HCT116 (cell line): Measurements from ENCODE around the gene BEX2. TPM values are rescaled to one million over a fixed set of nuclear protein-coding genes. Genes with fewer than 3 reads are reported as not detected.

Experiments used
- ATAC-seq: fragments of 200-7000 bp; cut with Tn5 transposase; 2 replicates; pipeline ENCODE4 v1.9.1; 2020; ENCODE audit warnings: mild to moderate bottlenecking, moderate library complexity
- BruUV-seq: library from RNA; stranded (reverse); fragments of 400-500 nt; replicated peaks from 2 replicates; lab custom pipeline; 2021; lab: Mats Ljungman, UMichigan
- CTCF ChIA-PET: fragments of 300-600 bp; sonication (Branson Sonifier 250); formaldehyde crosslinking; loops from one replicate; lab custom pipeline; 2021; ENCODE audit warnings: antibody characterized with exemption; lab: Charles Lee
- POLR2A ChIA-PET: fragments of 300-600, 350-600 bp; sonication (Branson Sonifier 250); formaldehyde crosslinking; loops from one replicate; lab custom pipeline; 2021; ENCODE audit warnings: antibody characterized with exemption; lab: Charles Lee
- RAD21 ChIA-PET, 2 experiments: fragments of 300-600 bp; sonication (Branson Sonifier 250); formaldehyde crosslinking; loops; one replicate each; lab custom pipeline; 2023; ENCODE audit warnings: low total read pairs in 2 of 2; ENCODE audit not compliant: uncharacterized antibody in 2 of 2, unreplicated experiment in 2 of 2, low non-redundant PET in 1 of 2; lab: Charles Lee
- DNase-seq: peaks from one replicate; pipeline ENCODE4 v3.0.0-alpha.2; 2010; ENCODE audit warnings: low read depth, low spot score
- H2AFZ ChIP-seq: fragments of 200-600 bp; shearing (Covaris generic), sonication (generic); 2 replicates; pipeline ENCODE4 v1.6.1; 2017; ENCODE audit warnings: low read depth, mixed run types, mixed read lengths, antibody characterized with exemption, low read length; ENCODE audit not compliant: poor library complexity, severe bottlenecking
- H3K27ac ChIP-seq: 2 replicates; pipeline ENCODE4 v1.5.1; 2012; ENCODE audit warnings: low read depth, low read length
- H3K27me3 ChIP-seq: fragments of 200-600 bp; sonication (generic); 2 replicates; pipeline ENCODE4 v1.6.1; 2016; ENCODE audit warnings: mixed run types, low read length, mixed read lengths; ENCODE audit not compliant: insufficient read depth
- H3K36me3 ChIP-seq, 2 experiments: fragments of 200-500 bp in 1 of 2; fragments of 200-600 bp in 1 of 2; sonication (Bioruptor generic) in 1 of 2; sonication (generic) in 1 of 2; 2 replicates each; pipeline versions ENCODE4 v1.5.1 to v1.6.1; 2014 to 2016; ENCODE audit warnings: low read length in 2 of 2, inconsistent platforms in 1 of 2, mixed read lengths in 1 of 2, mixed run types in 1 of 2; ENCODE audit not compliant: insufficient read depth in 2 of 2, control insufficient read depth in 1 of 2
- H3K4me1 ChIP-seq, 2 experiments: fragments of 200-600 bp in 1 of 2; sonication (generic) in 1 of 2; 2 replicates each; pipeline versions ENCODE4 v1.5.1 to v1.6.1; 2012 to 2017; ENCODE audit warnings: low read length in 2 of 2, inconsistent platforms in 1 of 2, mild to moderate bottlenecking in 1 of 2, mixed read lengths in 1 of 2, mixed run types in 1 of 2, moderate library complexity in 1 of 2; ENCODE audit not compliant: insufficient read depth in 2 of 2, control insufficient read depth in 1 of 2
- H3K4me2 ChIP-seq: fragments of 200-600 bp; sonication (generic); 2 replicates; pipeline ENCODE4 v1.6.1; 2017; ENCODE audit warnings: mixed run types, low read length, mixed read lengths
- H3K4me3 ChIP-seq, 2 experiments: fragments of 200-600 bp in 1 of 2; sonication (generic) in 1 of 2; replicated peaks in 1 of 2; 2 replicates each; pipeline ENCODE4 v1.5.1; 2011 to 2016; ENCODE audit warnings: low read length in 2 of 2, control low read depth in 1 of 2, low read depth in 1 of 2, mild to moderate bottlenecking in 1 of 2, mixed read lengths in 1 of 2, mixed run types in 1 of 2
- H3K79me2 ChIP-seq: fragments of 200-600 bp; sonication (generic); 2 replicates; pipeline ENCODE4 v1.6.1; 2017; ENCODE audit warnings: mild to moderate bottlenecking, mixed run types, low read length, moderate library complexity, mixed read lengths; ENCODE audit not compliant: insufficient read depth
- H3K9ac ChIP-seq: fragments of 200-600 bp; sonication (generic); 2 replicates; pipeline ENCODE4 v1.6.1; 2016; ENCODE audit warnings: low read length, mixed read lengths
- H3K9me2 ChIP-seq: fragments of 200-600 bp; sonication (generic), shearing (Covaris generic); 2 replicates; pipeline ENCODE4 v1.6.1; 2017; ENCODE audit warnings: mixed run types, mild to moderate bottlenecking, moderate library complexity; ENCODE audit not compliant: insufficient read depth
- H3K9me3 ChIP-seq, 2 experiments: fragments of 200-500 bp in 1 of 2; fragments of 200-600 bp in 1 of 2; sonication (Bioruptor generic) in 1 of 2; sonication (generic) in 1 of 2; 2 replicates each; pipeline ENCODE4 v1.6.1; 2014 to 2017; ENCODE audit warnings: low read length in 2 of 2, mixed read lengths in 2 of 2, inconsistent platforms in 1 of 2, low read depth in 1 of 2, mild to moderate bottlenecking in 1 of 2, mixed run types in 1 of 2, moderate library complexity in 1 of 2; ENCODE audit not compliant: control insufficient read depth in 1 of 2, insufficient read depth in 1 of 2
- H4K20me1 ChIP-seq: fragments of 200-600 bp; sonication (generic), shearing (Covaris generic); 2 replicates; pipeline ENCODE4 v1.6.1; 2017; ENCODE audit warnings: mixed run types, mild to moderate bottlenecking, moderate library complexity; ENCODE audit not compliant: insufficient read depth
- CBX3 ChIP-seq: IDR thresholded peaks from 2 replicates; pipeline ENCODE4 v1.6.1; 2012; ENCODE audit warnings: low read depth
- EGR1 ChIP-seq: IDR thresholded peaks from 2 replicates; pipeline ENCODE4 v1.6.1; 2012; ENCODE audit warnings: low read depth
- ELF1 ChIP-seq: IDR thresholded peaks from 2 replicates; pipeline ENCODE4 v1.6.1; 2012; ENCODE audit warnings: low read depth, borderline replicate concordance
- EZH2 ChIP-seq: fragments of 200-600 bp; sonication (generic); IDR thresholded peaks from 2 replicates; pipeline ENCODE4 v1.6.1; 2017; ENCODE audit warnings: antibody characterized with exemption, mixed run types
- FOSL1 ChIP-seq: IDR thresholded peaks from 2 replicates; pipeline ENCODE4 v1.6.1; 2012; ENCODE audit warnings: low read depth
- JUND ChIP-seq: IDR thresholded peaks from 2 replicates; pipeline ENCODE4 v1.6.1; 2012
- MAX ChIP-seq: IDR thresholded peaks from 2 replicates; pipeline ENCODE4 v1.6.1; 2012
- POLR2A ChIP-seq: IDR thresholded peaks from 2 replicates; pipeline ENCODE4 v1.7.0; 2011; ENCODE audit warnings: borderline replicate concordance; ENCODE audit not compliant: insufficient read depth, insufficient read length; ENCODE audit errors: extremely low read depth
- SIN3A ChIP-seq: IDR thresholded peaks from 2 replicates; pipeline ENCODE4 v1.6.1; 2012; ENCODE audit warnings: low read depth
- SP1 ChIP-seq: IDR thresholded peaks from 2 replicates; pipeline ENCODE4 v1.6.1; 2012; ENCODE audit warnings: low read depth
- SRF ChIP-seq: IDR thresholded peaks from 2 replicates; pipeline ENCODE4 v1.6.1; 2012; ENCODE audit warnings: low read depth
- TCF7L2 ChIP-seq: IDR thresholded peaks from 2 replicates; pipeline ENCODE4 v1.7.0; 2011; ENCODE audit warnings: borderline replicate concordance, inconsistent platforms; ENCODE audit not compliant: insufficient read depth, insufficient read length; ENCODE audit errors: extremely low read depth
- ZBTB33 ChIP-seq: IDR thresholded peaks from 2 replicates; pipeline ENCODE4 v1.6.1; 2011; ENCODE audit warnings: mild to moderate bottlenecking, low read length, moderate library complexity; ENCODE audit not compliant: insufficient replicate concordance; ENCODE audit errors: extremely low read depth
- ZFX ChIP-seq: fragments of 450-650 bp; IDR thresholded peaks from 2 replicates; pipeline ENCODE4 v1.6.1; 2017
- intact Hi-C: fragments of 100-400 bp; cut with micrococcal nuclease; formaldehyde crosslinking; loops from 2 replicates; pipeline ENCODE4 v1.10.0; 2022
- total RNA-seq: library from RNA; stranded (reverse); gene quantifications from one replicate; pipeline ENCODE4 v1.2.1, GENCODE V29; 2021; ENCODE audit not compliant: unreplicated experiment
- TF ChIP-seq, protein P1 (sequence below), 3 experiments: fragments of 200-600 bp in 1 of 3; sonication (generic) in 1 of 3; IDR thresholded peaks in 2 of 3; conservative IDR thresholded peaks in 1 of 3; 2 replicates each; pipeline ENCODE4 v1.5.1; 2012 to 2017; ENCODE audit warnings: low read depth in 2 of 3, low read length in 2 of 3, antibody characterized with exemption in 1 of 3, borderline replicate concordance in 1 of 3, control low read depth in 1 of 3, mild to moderate bottlenecking in 1 of 3, mixed read lengths in 1 of 3, mixed run types in 1 of 3, moderate library complexity in 1 of 3; ENCODE audit not compliant: insufficient read depth in 1 of 3
- TF ChIP-seq, protein P2 (sequence below): IDR thresholded peaks from 2 replicates; pipeline ENCODE4 v1.6.1; 2012
- TF ChIP-seq, protein P3 (sequence below): IDR thresholded peaks from 2 replicates; pipeline ENCODE4 v1.6.1; 2012; ENCODE audit warnings: low read depth

Gene BEX2
- total RNA-seq, 1 experiment from 2014 or later: 35.7 TPM

DNA sequence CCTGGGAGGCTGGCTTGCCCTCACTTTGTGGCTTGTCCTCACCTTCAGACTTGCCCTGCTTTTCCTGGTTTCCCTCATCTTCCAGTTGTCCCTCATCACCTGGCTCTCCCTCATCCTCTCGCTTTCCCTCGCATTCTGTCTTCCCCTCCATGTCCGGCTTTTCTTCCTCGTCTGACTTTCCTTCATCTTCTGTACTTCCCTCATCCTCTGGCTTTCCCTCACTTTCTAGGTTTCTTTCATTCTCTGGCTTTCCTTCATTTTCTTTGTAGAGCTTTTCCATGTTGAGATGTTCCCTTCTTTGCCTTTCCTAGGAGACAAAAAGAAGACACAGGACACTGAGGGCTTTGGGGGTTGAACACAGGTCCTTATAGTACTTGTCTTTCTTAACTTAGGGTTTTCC, 36.5 kb downstream of the BEX2 start:
- H3K79me2 ChIP-seq: no peaks in the 10 kb centered on the region
- H3K4me2 ChIP-seq: no peak overlapping the region

More for the DNA sequence above, 36.5 kb downstream of the BEX2 start:
- no peak for DNase-seq
- Histone ChIP-seq H2AFZ (no peak overlapping the region), H4K20me1 (no peaks in the 10 kb centered on the region), H3K9me3 (no peaks in the 10 kb centered on the region), H3K36me3 (no peaks in the 10 kb centered on the region), H3K27ac (no peak overlapping the region), H3K4me3 (no peak overlapping the region), H3K27me3 (no peaks in the 10 kb centered on the region; the same call in 1 of the 2 replicates), H3K9me2 (no peaks in the 10 kb centered on the region), H3K9ac (no peak overlapping the region), H3K4me1 (no peaks in the 10 kb centered on the region)
- no peak for TF ChIP-seq ZBTB33
- no peak for TF ChIP-seq POLR2A
- TF ChIP-seq CBX3: no peak
- TF ChIP-seq MAX: no peak
- TF ChIP-seq ZFX: no peak
- no peak for TF ChIP-seq JUND
- no peak for TF ChIP-seq TCF7L2
- TF ChIP-seq EGR1: no peak
- TF ChIP-seq SRF: no peak
- TF ChIP-seq, protein P1, sequence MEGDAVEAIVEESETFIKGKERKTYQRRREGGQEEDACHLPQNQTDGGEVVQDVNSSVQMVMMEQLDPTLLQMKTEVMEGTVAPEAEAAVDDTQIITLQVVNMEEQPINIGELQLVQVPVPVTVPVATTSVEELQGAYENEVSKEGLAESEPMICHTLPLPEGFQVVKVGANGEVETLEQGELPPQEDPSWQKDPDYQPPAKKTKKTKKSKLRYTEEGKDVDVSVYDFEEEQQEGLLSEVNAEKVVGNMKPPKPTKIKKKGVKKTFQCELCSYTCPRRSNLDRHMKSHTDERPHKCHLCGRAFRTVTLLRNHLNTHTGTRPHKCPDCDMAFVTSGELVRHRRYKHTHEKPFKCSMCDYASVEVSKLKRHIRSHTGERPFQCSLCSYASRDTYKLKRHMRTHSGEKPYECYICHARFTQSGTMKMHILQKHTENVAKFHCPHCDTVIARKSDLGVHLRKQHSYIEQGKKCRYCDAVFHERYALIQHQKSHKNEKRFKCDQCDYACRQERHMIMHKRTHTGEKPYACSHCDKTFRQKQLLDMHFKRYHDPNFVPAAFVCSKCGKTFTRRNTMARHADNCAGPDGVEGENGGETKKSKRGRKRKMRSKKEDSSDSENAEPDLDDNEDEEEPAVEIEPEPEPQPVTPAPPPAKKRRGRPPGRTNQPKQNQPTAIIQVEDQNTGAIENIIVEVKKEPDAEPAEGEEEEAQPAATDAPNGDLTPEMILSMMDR (IDR thresholded peaks at IDR 0.05 in 2 of 3, conservative IDR thresholded peaks at IDR 0.05 in 1 of 3; ENCODE audit: borderline replicate concordance in 1 of 3, insufficient read depth in 1 of 3, low read depth in 2 of 3, low read length in 2 of 3): no peak
- no peak for TF ChIP-seq SIN3A
- TF ChIP-seq, protein P2, sequence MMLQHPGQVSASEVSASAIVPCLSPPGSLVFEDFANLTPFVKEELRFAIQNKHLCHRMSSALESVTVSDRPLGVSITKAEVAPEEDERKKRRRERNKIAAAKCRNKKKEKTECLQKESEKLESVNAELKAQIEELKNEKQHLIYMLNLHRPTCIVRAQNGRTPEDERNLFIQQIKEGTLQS: no peak
- TF ChIP-seq, protein P3, sequence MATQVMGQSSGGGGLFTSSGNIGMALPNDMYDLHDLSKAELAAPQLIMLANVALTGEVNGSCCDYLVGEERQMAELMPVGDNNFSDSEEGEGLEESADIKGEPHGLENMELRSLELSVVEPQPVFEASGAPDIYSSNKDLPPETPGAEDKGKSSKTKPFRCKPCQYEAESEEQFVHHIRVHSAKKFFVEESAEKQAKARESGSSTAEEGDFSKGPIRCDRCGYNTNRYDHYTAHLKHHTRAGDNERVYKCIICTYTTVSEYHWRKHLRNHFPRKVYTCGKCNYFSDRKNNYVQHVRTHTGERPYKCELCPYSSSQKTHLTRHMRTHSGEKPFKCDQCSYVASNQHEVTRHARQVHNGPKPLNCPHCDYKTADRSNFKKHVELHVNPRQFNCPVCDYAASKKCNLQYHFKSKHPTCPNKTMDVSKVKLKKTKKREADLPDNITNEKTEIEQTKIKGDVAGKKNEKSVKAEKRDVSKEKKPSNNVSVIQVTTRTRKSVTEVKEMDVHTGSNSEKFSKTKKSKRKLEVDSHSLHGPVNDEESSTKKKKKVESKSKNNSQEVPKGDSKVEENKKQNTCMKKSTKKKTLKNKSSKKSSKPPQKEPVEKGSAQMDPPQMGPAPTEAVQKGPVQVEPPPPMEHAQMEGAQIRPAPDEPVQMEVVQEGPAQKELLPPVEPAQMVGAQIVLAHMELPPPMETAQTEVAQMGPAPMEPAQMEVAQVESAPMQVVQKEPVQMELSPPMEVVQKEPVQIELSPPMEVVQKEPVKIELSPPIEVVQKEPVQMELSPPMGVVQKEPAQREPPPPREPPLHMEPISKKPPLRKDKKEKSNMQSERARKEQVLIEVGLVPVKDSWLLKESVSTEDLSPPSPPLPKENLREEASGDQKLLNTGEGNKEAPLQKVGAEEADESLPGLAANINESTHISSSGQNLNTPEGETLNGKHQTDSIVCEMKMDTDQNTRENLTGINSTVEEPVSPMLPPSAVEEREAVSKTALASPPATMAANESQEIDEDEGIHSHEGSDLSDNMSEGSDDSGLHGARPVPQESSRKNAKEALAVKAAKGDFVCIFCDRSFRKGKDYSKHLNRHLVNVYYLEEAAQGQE: no peak
- TF ChIP-seq ELF1: no peak
- TF ChIP-seq EZH2: no peak
- TF ChIP-seq SP1: no peak
- no peak for TF ChIP-seq FOSL1
- ChIA-PET RAD21 (no interaction called here), CTCF (no interaction called here), POLR2A (no interaction called here)
- no peak for ATAC-seq
- no TSS peak for BruUV-seq
- intact Hi-C loops: no loop called here
